Measurements from ENCODE around the gene GALNT16. TPM values are rescaled to one million over a fixed set of nuclear protein-coding genes. Genes with fewer than 3 reads are reported as not detected.

GALNT16 gene
- total RNA-seq, 4 donors from 2014 or later: 2.2 to 7.1 (median 6.9) TPM

DNA sequence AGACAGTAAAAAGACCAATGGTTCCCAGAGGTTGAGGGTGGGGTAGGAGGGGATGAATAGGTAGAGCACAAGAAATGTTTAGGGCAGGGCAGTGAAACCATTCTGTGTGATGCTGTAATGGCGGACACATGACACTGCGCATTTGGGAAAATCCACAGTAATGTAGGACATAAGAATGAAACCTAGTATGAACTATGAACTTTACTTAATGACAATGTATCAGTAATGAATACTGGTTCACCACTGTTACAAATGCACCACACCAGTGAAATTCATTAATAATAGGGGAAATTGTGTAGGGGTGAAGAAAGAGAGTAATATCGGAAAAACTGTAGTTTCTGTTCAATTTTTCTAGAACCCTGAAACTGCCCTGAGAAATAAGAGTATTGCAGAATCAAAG lies 132.5 kb downstream of the GALNT16 start:
- peaks cover 29 to 37% of the 10 kb centered on the region in 2 donors for H3K36me3 ChIP-seq
- no peak for DNase-seq
- WGBS, 2 donors: 76 to 94% methylated on average over 3 of the region's 3 CpGs
- H3K27ac ChIP-seq: no peak overlapping the region
- TF ChIP-seq, protein P1, sequence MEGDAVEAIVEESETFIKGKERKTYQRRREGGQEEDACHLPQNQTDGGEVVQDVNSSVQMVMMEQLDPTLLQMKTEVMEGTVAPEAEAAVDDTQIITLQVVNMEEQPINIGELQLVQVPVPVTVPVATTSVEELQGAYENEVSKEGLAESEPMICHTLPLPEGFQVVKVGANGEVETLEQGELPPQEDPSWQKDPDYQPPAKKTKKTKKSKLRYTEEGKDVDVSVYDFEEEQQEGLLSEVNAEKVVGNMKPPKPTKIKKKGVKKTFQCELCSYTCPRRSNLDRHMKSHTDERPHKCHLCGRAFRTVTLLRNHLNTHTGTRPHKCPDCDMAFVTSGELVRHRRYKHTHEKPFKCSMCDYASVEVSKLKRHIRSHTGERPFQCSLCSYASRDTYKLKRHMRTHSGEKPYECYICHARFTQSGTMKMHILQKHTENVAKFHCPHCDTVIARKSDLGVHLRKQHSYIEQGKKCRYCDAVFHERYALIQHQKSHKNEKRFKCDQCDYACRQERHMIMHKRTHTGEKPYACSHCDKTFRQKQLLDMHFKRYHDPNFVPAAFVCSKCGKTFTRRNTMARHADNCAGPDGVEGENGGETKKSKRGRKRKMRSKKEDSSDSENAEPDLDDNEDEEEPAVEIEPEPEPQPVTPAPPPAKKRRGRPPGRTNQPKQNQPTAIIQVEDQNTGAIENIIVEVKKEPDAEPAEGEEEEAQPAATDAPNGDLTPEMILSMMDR (IDR thresholded peaks at IDR 0.05): no peak
- no peak for TF ChIP-seq POLR2A (IDR thresholded peaks at IDR 0.05)
- H3K4me3 ChIP-seq (replicated peaks in 1 of 3): no peak overlapping the region
- no peaks in the 10 kb centered on the region for H3K9me3 ChIP-seq
- H3K27me3 ChIP-seq: no peaks in the 10 kb centered on the region
- peaks cover 8 to 9% of the 10 kb centered on the region in 2 donors for H3K4me1 ChIP-seq
- intact Hi-C loops (cut with DNase I): loop anchor here (10.0 kb wide), 1 partner anchor 372 kb away; the partner anchor contains the start of gene SRSF5

DNA sequence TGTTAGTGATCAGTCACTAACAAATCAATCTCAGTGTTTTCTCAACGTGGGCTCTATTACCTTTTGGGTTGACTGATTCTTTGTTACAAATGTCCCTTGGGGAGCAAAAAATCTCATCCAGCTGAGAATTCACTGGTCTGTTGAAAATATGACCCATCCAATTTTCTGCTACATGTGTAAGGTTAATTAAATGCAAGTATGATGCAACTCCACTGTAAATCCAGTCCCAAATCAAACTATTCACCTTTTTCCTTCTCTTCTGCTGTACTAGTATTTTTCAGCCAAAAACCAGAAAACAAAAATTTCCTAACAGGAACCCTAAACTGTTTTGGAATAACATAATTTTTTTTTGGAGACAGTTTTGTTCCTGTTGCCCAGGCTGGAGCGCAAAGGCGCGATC lies 136.0 kb downstream of the GALNT16 start:
- Histone ChIP-seq H3K4me1 (peaks cover 25 to 27% of the 10 kb centered on the region in 2 donors), H3K4me3 (replicated peaks in 1 of 3) (no peak overlapping the region), H3K27me3 (no peaks in the 10 kb centered on the region), H3K36me3 (peaks cover 27 to 29% of the 10 kb centered on the region in 2 donors), H3K27ac (no peak overlapping the region), H3K9me3 (no peaks in the 10 kb centered on the region)
- TF ChIP-seq, protein P1 (IDR thresholded peaks at IDR 0.05): no peak
- TF ChIP-seq POLR2A (IDR thresholded peaks at IDR 0.05): no peak
- no peak for DNase-seq
- intact Hi-C loops (cut with DNase I): loop anchor here (10.0 kb wide), 1 partner anchor 369 kb away; the partner anchor contains the start of gene SRSF5
- WGBS, 2 donors: 87% methylated on average over 4 of the region's 4 CpGs

DNA sequence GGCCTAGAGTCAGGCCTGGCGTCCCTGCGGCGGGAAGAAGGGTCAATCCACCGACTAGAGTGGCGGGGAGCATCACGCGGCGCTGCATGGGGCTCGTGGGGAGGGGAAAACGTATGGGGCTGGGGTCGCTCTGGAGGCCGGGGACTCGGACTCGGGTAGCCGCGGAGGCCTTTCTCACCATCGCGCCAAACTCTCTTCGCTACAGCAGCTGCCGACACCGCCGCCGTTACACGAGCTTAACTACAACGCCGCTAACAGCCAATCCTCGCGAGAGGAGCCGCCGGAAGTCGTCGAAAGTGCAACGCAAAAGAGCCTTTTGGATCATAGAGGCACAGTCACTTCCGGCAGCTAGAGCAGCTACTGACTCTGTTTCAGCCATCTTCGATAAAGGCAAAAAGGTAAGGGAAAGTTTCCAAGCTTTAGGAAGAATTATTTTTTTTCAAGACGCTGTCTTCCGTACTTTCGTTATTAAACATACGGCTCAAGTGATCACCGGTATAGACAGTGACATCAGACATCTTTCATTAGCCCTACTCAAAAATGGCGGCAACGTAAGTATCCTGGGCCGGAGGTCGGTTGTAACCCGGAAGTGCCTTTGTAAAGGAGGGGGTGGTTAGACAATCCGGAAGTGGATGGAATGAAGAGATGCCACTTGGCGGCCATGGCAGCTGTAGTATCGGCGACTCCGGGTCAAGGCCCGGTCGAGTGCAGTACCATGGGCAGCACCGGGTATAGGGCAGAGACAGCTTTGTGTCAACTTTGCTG lies 138.3 kb downstream of the GALNT16 start, which contains the start of the genes ERH and SLC39A9:
ERH (minus strand) TSS at position 247 of the 765 bp plus-strand sequence; CDS start at position 181, 66 bp downstream.
SLC39A9 (plus strand) TSS at position 640 of the 765 bp plus-strand sequence. CDS start 678 bp downstream, outside the sequence.
- no peaks in the 10 kb centered on the region for H3K9me3 ChIP-seq
- intact Hi-C loops (cut with DNase I): loop anchor here (10.0 kb wide), 1 partner anchor 367 kb away; the partner anchor contains the start of gene SRSF5
- H3K4me3 ChIP-seq (replicated peaks in 1 of 3): peak within 1 kb of the TSS; percentile 69 to 98 (median 96)
- no peaks in the 10 kb centered on the region for H3K27me3 ChIP-seq
- WGBS, 2 donors: 0% methylated on average over 24 to 38 of the region's 53 CpGs
- H3K36me3 ChIP-seq: peaks cover 16 to 18% of the 10 kb centered on the region in 2 donors
- peak in 1 of 2 donors; percentile 65 for TF ChIP-seq POLR2A (IDR thresholded peaks at IDR 0.05)
- TF ChIP-seq, protein P1 (IDR thresholded peaks at IDR 0.05): peak in 1 of 6 experiments; percentile 3
- H3K4me1 ChIP-seq: peaks cover 38 to 40% of the 10 kb centered on the region in 2 donors
- H3K27ac ChIP-seq: peak within 1 kb of the TSS; percentile 69 to 84 (median 84)
- DNase-seq: peak; percentile 96

DNA sequence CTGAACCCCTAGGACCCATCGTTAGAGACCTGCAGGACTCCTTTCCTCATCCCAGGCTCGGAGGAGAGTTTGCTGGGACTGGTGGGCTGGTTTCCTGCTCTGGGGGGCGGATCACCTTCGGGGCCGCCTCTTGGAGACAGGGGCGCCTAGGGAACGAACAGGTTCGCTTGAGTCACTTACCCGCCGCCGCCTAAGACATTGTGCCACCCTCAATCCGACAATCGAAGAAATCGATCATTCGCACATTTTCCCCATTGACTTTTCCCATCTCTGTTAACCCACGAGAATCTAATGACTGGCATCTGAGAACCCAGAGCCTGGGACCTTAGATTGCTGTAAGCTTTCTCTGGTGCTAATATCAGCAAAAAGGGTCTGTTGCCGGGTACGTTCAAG lies 138.9 kb downstream of the GALNT16 start:
- Histone ChIP-seq H3K9me3 (no peaks in the 10 kb centered on the region), H3K4me3 (replicated peaks in 1 of 3) (peak overlapping the region; percentile 67 to 98 (median 69)), H3K4me1 (peaks cover 38 to 40% of the 10 kb centered on the region in 2 donors), H3K27ac (peak overlapping the region; percentile 69 to 84 (median 84)), H3K36me3 (peaks cover 11 to 12% of the 10 kb centered on the region in 2 donors), H3K27me3 (no peaks in the 10 kb centered on the region)
- WGBS, 2 donors: 1 to 2% methylated on average over 15 to 18 of the region's 18 CpGs
- no peak for DNase-seq
- TF ChIP-seq POLR2A (IDR thresholded peaks at IDR 0.05): no peak
- TF ChIP-seq, protein P1 (IDR thresholded peaks at IDR 0.05): no peak
- intact Hi-C loops (cut with DNase I): loop anchor here (10.0 kb wide), 1 partner anchor 366 kb away; the partner anchor contains the start of gene SRSF5
